GM18508 (cell line): ENCODE data around the gene P2RX5.
A peak's percentile ranks its signal among the peaks of the same experiment; 100 is the strongest.
"Not testable (repeated sequence)": the region's sequence is repeated elsewhere in the genome, so short reads cannot be mapped to it uniquely, and the experiment has no call there.

ENCODE experiments used
- ATAC-seq: cut with Tn5 transposase; IDR thresholded peaks from one replicate; pipeline ENCODE4 v1.9.1; 2021; ENCODE audit warnings: moderate number of reproducible peaks; ENCODE audit not compliant: insufficient read depth, unreplicated experiment

Gene P2RX5

GRCh38 chr17:3715296-3715695, 19.3 kb upstream of the P2RX5 start:
- no peak for ATAC-seq

- ATAC-seq = no peak
These were observed 17.0 kb upstream of the P2RX5 start for GRCh38 chr17:3712811-3713463.

- ATAC-seq = peak; percentile 88
These were observed 15.0 kb upstream of the P2RX5 start for GRCh38 chr17:3710951-3711383.

DNA sequence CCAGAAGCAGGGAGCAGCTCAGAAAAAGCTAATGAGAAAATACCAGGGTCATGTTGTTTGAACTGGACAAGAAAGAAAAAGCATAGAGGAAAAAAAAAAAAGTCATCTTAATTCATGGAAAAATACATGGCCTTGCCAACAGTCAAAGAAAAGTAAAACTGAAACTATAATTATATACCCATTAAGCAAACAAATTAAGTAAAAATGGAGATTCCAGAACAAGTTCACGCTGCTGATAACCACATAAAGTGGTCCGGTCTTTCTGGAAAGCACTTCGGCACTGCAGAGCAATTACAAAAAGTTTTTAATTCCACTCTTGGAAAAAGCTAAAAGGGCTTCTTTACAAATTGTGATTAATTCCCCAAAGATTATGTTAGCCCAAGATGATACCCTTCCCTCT, 12.4 kb upstream of the P2RX5 start:
- ATAC-seq = no peak

DNA sequence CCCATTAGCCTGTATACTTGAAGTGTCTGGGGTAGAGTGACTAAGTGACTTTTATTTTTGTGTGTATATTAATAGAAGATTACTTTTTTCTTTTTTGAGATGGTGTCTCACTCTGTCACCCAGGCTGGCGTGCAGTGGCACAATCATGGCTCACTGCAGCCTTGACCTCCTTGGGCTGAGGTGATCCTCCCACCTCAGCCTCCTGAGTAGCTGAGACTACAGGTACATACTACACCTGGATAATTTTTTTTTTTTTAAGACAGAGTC, 9.7 kb upstream of the P2RX5 start:
- ATAC-seq = not testable (repeated sequence)

DNA sequence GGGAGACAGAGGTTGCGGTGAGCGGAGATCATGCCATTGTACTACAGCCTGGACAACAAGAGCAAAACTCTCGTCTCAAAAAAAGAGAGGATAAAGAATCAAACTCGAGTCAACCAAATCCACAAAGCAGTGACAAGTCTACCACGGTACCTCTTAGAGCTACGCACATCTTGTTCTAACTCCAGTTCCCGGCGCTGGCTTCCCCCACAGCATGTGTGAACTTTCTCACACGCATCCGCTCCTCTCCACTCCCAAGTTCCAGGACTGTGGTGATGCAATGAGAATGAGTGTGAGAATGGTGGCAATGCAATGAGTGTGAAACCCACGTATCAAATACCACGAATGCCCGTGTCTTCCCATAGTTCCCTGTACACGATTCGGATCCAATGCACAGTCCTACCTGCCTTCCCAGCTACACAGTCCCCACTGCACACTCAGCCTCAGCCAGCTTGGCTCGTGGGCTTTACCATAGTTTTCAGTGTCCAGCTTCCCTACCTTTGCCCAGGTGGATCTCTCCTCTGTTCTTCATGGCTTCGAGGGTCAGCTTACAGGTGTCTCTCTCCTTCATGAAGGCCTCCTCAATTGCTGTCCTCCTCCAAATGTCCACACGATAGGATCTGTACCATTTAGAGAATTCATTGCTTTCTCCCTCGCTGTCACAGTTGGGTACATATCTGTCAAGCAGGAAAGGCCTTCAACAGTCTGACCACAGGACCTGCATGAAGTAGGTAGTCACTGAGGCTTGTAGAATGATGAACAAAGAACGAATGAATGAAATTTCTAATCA, 9.2 kb upstream of the P2RX5 start:
- no peak for ATAC-seq

DNA sequence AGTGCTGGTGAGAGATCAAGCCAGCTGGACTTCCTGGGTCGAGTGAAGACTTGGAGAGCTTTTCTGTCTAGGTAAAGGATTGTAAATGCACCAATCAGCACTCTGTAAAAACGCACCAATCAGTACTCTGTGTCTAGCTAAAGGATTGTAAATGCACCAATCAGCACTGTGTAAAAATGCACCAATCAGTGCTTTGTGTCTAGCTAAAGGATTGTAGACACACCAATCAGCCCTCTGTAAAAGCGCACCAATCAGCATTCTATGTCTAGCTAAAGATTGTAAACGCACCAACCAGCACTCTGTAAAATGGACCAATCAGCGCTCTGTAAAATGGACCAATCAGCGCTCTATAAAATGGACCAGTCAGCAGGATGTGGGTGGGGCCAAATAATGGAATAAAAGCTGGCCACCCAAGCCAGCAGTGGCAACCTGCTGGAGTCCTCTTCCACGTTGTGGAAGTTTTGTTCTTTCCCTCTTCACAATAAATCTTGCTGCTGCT, 6.1 kb upstream of the P2RX5 start:
- ATAC-seq = not testable (repeated sequence)

DNA sequence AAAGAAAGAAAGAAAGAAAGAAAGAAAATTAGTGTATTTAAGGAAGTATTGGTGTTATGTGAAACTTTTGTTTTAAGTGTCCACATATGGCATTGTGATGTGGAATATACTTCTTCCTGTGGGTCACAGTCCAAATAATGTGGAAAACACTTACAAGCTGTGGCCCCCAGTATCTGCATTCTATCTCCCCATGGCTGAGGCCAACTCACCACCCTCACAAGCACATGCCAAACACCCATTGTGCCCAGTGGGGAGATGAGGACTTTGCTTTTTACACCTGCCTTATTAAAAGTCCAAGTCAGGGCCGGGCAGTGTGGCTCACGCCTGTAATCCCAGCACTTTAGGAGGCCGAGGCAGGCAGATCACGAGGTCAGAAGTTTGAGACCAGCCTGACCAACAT, 4.0 kb upstream of the P2RX5 start:
- ATAC-seq = no peak

DNA sequence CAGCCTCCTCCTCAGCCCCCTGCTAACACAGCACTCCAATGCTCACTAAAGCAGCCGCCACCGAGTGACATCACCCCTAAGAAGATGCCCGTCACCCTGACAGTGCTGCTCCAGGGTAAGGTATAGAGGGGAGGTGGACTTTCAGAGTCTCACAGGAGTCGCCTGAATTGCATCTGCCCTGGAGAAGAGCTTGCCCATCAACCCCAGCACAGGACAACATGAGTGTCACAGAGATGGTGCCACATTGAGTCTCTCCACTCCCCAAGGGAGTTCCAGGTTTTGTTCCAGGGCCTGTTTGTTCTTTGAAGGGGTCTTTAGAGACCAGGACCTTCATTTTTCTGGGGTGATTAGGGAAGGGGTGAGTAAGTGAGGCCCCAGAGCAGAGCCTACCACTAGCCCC, 2.2 kb upstream of the P2RX5 start:
- ATAC-seq = no peak

DNA sequence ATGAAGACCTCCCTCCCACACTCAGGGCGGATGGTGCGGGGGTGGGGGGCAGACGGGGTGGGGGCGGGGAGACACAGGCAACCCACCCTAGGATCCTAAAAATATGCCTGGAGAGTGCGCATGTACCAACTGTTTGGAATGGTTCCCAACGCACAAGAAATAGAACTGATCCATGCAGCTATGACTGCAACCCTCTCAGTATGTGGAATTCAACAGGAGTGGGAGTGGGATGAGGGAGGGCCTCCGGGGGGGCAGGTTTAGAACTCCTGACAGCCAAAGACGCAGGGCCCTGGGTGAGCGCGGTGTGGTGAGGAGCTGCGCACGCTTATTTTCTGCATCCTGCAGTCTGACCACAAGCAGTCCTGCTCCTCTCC, 1.1 kb upstream of the P2RX5 start:
- ATAC-seq = no peak

- no peak for ATAC-seq
These were observed 729 bp downstream of the P2RX5 start for GRCh38 chr17:3695129-3695722.

- no peak for ATAC-seq
These were observed 2.1 kb downstream of the P2RX5 start for GRCh38 chr17:3693829-3694231.

- no peak for ATAC-seq
These were observed 2.8 kb downstream of the P2RX5 start for GRCh38 chr17:3693141-3693540.

DNA sequence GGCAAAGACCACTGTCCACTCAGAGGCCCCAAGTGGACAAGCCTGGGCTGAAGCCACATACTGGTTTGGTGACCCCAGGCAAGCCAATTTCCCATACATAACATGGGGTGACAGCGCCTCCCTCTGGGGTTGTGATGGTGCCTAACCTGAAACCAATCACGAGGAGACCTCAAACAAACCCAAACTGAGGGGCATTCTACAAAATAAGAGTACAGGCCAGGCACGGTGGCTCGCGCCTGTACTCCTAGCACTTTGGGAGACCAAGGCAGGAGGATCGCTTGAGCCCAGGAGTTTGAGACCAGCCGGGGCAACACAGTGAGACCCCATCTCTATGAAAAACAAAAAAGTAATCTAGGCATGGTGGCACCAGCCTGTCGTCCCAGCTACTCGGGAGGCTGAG, 3.6 kb downstream of the P2RX5 start:
- ATAC-seq = no peak

DNA sequence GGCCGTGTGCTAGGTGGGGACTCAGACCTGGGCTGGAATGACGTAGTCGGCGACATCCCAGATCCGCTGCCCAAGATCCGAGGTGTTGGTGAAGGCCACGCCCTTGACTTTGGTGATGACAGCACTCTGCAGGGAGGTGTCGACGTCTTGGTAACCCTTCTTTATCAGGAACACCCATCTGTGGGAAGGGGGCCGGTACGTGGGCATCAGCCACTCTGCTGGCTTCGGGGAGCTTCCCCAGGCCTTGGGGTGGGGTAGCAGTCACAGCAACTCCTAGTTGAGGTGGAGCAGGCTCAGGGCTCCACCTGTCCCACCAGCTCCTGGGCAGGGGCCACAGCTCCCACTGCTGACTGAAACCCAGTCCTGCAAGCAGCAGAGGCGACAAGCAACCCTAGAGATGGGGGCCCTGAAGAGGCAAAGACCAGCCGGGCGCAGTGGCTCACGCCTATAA, 4.3 kb downstream of the P2RX5 start:
- ATAC-seq = no peak

DNA sequence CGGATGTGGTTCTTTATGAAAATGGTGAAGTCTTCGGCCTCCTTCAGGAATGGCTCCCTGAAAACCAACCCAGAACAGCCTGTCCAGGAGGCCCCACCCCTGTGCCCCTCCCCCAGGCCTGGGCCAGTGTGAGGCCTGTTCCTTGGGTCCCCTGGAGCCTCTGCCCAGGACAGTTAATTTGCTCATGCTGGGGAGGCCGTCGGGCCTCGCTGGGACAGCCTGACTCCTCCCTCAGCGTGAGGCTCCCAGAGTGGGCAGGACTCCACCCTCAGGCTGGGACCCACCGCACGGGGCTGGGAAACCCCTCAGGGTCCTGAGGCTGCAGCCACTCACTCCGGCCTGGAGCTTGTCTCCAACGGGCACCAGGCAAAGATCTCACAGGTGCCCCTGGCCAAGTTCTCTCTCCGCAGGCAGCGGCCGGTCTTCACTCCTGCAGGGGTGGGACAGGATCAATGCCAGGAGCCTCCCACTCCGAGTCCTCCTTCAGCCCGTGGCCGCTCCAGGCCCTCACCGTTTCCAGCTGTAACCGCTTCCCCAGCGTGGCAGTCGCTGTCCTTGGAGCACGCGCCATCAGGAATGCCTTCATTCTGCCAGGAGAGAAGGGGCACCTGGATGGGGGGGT, 5.8 kb downstream of the P2RX5 start:
- ATAC-seq = no peak

GRCh38 chr17:3689262-3690093, 6.5 kb downstream of the P2RX5 start:
- no peak for ATAC-seq

DNA sequence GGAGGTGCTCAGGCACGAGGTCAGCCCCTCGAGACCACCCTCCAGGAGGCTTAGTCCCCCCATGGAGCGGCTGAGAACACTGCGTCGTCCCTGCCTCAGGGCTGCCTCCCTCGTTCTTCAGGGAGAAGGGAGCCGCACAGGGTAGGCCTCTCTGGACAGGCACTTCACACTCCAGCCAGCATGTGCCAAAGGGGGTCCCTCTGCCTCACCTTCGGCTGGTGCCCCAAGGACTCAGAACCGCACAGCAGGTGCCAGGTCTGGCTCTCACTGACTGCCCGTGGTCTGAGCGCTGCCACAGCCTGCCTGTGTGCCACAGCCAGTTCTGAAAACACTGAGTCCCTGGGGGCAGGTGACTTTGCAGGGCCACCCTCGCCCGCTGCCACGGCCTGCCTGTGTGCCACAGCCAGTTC, 7.1 kb downstream of the P2RX5 start:
- ATAC-seq = no peak

DNA sequence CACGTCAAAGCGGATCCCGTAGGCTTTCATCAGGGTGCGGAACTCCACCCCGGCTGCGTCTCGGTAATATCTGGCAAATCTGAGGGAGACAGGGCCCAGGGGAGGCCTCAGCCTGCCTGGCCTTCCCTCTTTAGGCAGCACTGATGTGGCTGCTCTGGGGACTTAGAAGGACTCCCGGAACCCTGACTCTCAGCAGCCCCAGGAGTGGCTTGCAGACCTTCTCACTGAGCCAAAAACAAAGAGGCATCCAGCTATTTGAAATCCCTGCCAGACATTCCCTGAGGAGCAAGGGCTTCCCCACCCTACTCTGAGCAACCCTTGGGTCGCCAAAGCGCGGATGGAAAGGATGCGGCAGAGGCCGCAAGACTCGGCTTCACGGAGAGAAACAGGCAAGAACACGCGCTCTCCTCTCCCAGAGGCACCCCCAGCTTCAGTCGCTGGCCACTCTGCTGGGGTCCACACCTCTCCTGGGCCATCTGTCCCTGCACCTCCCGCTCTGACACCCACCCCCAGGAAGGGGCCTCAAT, 7.9 kb downstream of the P2RX5 start:
- no peak for ATAC-seq

DNA sequence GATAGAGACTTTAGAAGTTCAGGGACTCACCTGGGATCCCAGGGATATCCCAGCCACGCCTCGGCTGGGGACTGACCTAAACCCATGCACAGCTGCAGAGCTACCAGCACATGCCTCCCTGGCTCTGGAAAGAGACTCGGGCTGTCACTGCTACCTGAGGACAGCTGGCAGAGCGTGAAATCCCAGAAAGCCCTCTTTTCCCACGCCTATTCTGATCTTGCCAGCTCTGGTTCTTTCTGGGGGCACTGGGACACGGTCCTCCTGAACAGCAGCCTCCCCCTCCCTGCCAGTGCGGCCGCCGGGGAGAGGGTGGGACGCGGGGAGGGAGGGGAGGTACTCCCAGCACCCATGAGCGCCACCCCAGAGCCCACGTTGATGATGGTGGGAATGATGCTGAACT, 10.8 kb downstream of the P2RX5 start:
- ATAC-seq = no peak
